HEK293 (cell line): ENCODE data around the gene CD79A.
A peak's percentile ranks its signal among the peaks of the same experiment; 100 is the strongest.

Experiments used
- GFI1B ChIP-seq: fragments of 450-650 bp; formaldehyde crosslinking; IDR thresholded peaks from 2 replicates; pipeline ENCODE4 v1.5.1; 2016; ENCODE audit warnings: missing biosample characterization, missing genetic modification characterization
- GLI2 ChIP-seq: fragments of 450-650 bp; formaldehyde crosslinking; IDR thresholded peaks from 2 replicates; pipeline ENCODE4; 2017; ENCODE audit warnings: missing biosample characterization, missing genetic modification characterization, low read depth, borderline replicate concordance
- KLF10 ChIP-seq: fragments of 450-650 bp; IDR thresholded peaks from 2 replicates; pipeline ENCODE4 v1.5.1; 2018; ENCODE audit warnings: missing biosample characterization, mild to moderate bottlenecking, missing genetic modification characterization
- KLF8 ChIP-seq: fragments of 450-650 bp; formaldehyde crosslinking; IDR thresholded peaks from 2 replicates; pipeline ENCODE4 v1.5.1; 2016; ENCODE audit warnings: missing biosample characterization, missing genetic modification characterization
- PRDM1 ChIP-seq: fragments of 450-650 bp; formaldehyde crosslinking; IDR thresholded peaks from 2 replicates; pipeline ENCODE4; 2016; ENCODE audit warnings: missing biosample characterization, missing genetic modification characterization
- RBAK ChIP-seq: fragments of 450-650 bp; formaldehyde crosslinking; IDR thresholded peaks from 2 replicates; pipeline ENCODE4 v1.5.1; 2016; ENCODE audit warnings: missing biosample characterization, missing genetic modification characterization
- SP2 ChIP-seq: fragments of 450-650 bp; formaldehyde crosslinking; IDR thresholded peaks from 2 replicates; pipeline ENCODE4 v1.5.1; 2016; ENCODE audit warnings: missing biosample characterization, missing genetic modification characterization
- TCF7L2 ChIP-seq: IDR thresholded peaks from 2 replicates; pipeline ENCODE4 v1.6.1; 2011; ENCODE audit warnings: low read depth, mild to moderate bottlenecking, inconsistent platforms, low read length, moderate library complexity, borderline replicate concordance
- ZBTB26 ChIP-seq: fragments of 450-650 bp; formaldehyde crosslinking; optimal IDR thresholded peaks from 2 replicates; pipeline ENCODE3; 2016; ENCODE audit warnings: missing biosample characterization, mild to moderate bottlenecking, missing genetic modification characterization
- ZBTB44 ChIP-seq: fragments of 450-650 bp; IDR thresholded peaks from 2 replicates; pipeline ENCODE4 v1.5.1; 2018; ENCODE audit warnings: missing biosample characterization, mild to moderate bottlenecking, missing genetic modification characterization
- ZFP41 ChIP-seq: fragments of 450-650 bp; formaldehyde crosslinking; IDR thresholded peaks from 2 replicates; pipeline ENCODE4 v1.5.1; 2016; ENCODE audit warnings: missing biosample characterization, missing genetic modification characterization, borderline replicate concordance
- ZNF112 ChIP-seq: fragments of 450-650 bp; formaldehyde crosslinking; IDR thresholded peaks from 2 replicates; pipeline ENCODE4 v1.5.0; 2017; ENCODE audit warnings: missing biosample characterization, missing genetic modification characterization
- ZNF174 ChIP-seq: fragments of 450-650 bp; formaldehyde crosslinking; IDR thresholded peaks from 2 replicates; pipeline ENCODE4 v1.5.0; 2017; ENCODE audit warnings: missing biosample characterization, mild to moderate bottlenecking, missing genetic modification characterization
- ZNF18 ChIP-seq: fragments of 450-650 bp; formaldehyde crosslinking; IDR thresholded peaks from 2 replicates; pipeline ENCODE4 v1.5.1; 2016; ENCODE audit warnings: missing biosample characterization, missing genetic modification characterization
- ZNF221 ChIP-seq: fragments of 450-650 bp; formaldehyde crosslinking; IDR thresholded peaks from 2 replicates; pipeline ENCODE4 v1.5.1; 2017; ENCODE audit warnings: missing biosample characterization, missing genetic modification characterization, borderline replicate concordance
- ZNF266 ChIP-seq: fragments of 450-650 bp; formaldehyde crosslinking; IDR thresholded peaks from 2 replicates; pipeline ENCODE4 v1.5.1; 2016; ENCODE audit warnings: missing biosample characterization, missing genetic modification characterization, low read depth
- ZNF274 ChIP-seq, 2 experiments: fragments of 200-500 bp in 1 of 2; fragments of 450-650 bp in 1 of 2; sonication (Bioruptor generic) in 1 of 2; formaldehyde crosslinking in 1 of 2; IDR thresholded peaks; 2 replicates each; pipeline versions ENCODE4 v1.5.1 to v1.6.1; 2014 to 2016; ENCODE audit warnings: borderline replicate concordance in 1 of 2, inconsistent platforms in 1 of 2, low read length in 1 of 2, missing biosample characterization in 1 of 2, missing genetic modification characterization in 1 of 2
- ZNF311 ChIP-seq: fragments of 450-650 bp; formaldehyde crosslinking; IDR thresholded peaks from 2 replicates; pipeline ENCODE4 v1.5.1; 2017; ENCODE audit warnings: missing biosample characterization, missing genetic modification characterization, borderline replicate concordance
- ZNF335 ChIP-seq: fragments of 450-650 bp; formaldehyde crosslinking; conservative IDR thresholded peaks from 2 replicates; pipeline ENCODE4 v1.5.1; 2016; ENCODE audit warnings: missing biosample characterization, missing genetic modification characterization
- ZNF423 ChIP-seq: fragments of 450-650 bp; formaldehyde crosslinking; IDR thresholded peaks from 2 replicates; pipeline ENCODE4 v1.5.1; 2016; ENCODE audit warnings: missing biosample characterization, missing genetic modification characterization
- ZNF518A ChIP-seq: fragments of 450-650 bp; formaldehyde crosslinking; conservative IDR thresholded peaks from 2 replicates; pipeline ENCODE4 v1.5.1; 2016; ENCODE audit warnings: low read depth, missing biosample characterization, missing genetic modification characterization
- ZNF530 ChIP-seq: fragments of 450-650 bp; formaldehyde crosslinking; IDR thresholded peaks from 2 replicates; pipeline ENCODE4 v1.5.1; 2016; ENCODE audit warnings: low read depth, missing biosample characterization, missing genetic modification characterization
- ZNF544 ChIP-seq: fragments of 450-650 bp; formaldehyde crosslinking; IDR thresholded peaks from 2 replicates; pipeline ENCODE4 v1.5.0; 2017; ENCODE audit warnings: missing biosample characterization, missing genetic modification characterization
- ZNF585B ChIP-seq: fragments of 450-650 bp; formaldehyde crosslinking; IDR thresholded peaks from 2 replicates; pipeline ENCODE4 v1.5.1; 2016; ENCODE audit warnings: missing biosample characterization, missing genetic modification characterization
- ZNF658 ChIP-seq: fragments of 450-650 bp; formaldehyde crosslinking; IDR thresholded peaks from 2 replicates; pipeline ENCODE4; 2016; ENCODE audit warnings: missing biosample characterization, missing genetic modification characterization
- ZNF670 ChIP-seq: fragments of 450-650 bp; formaldehyde crosslinking; IDR thresholded peaks from 2 replicates; pipeline ENCODE4 v1.5.1; 2016; ENCODE audit warnings: missing biosample characterization, missing genetic modification characterization, low read depth
- ZNF776 ChIP-seq: fragments of 450-650 bp; formaldehyde crosslinking; IDR thresholded peaks from 2 replicates; pipeline ENCODE4 v1.5.0; 2017; ENCODE audit warnings: missing biosample characterization, missing genetic modification characterization, borderline replicate concordance
- ZNF777 ChIP-seq: fragments of 450-650 bp; formaldehyde crosslinking; IDR thresholded peaks from 2 replicates; pipeline ENCODE4 v1.5.1; 2017; ENCODE audit warnings: missing biosample characterization, missing genetic modification characterization, borderline replicate concordance
- ZNF792 ChIP-seq: fragments of 450-650 bp; formaldehyde crosslinking; IDR thresholded peaks from 2 replicates; pipeline ENCODE4 v1.5.1; 2016; ENCODE audit warnings: missing biosample characterization, missing genetic modification characterization
- ZNF843 ChIP-seq: fragments of 450-650 bp; formaldehyde crosslinking; IDR thresholded peaks from 2 replicates; pipeline ENCODE4 v1.5.1; 2016; ENCODE audit warnings: missing biosample characterization, missing genetic modification characterization
- ZSCAN16 ChIP-seq: fragments of 450-650 bp; formaldehyde crosslinking; IDR thresholded peaks from 2 replicates; pipeline ENCODE4 v1.5.1; 2016; ENCODE audit warnings: missing biosample characterization, missing genetic modification characterization

CD79A gene

GRCh38 chr19:41928754-41929535, 51.9 kb downstream of the CD79A start (continued):
- no peak for TF ChIP-seq ZNF518A (tag by site-specific recombination)
- TF ChIP-seq GFI1B (tag by site-specific recombination), result peak; percentile 26; the same call in 1 of the 2 replicates
- TF ChIP-seq KLF10 (tag by site-specific recombination), result no peak
- no peak for TF ChIP-seq ZNF658 (tag by site-specific recombination)
- no peak for TF ChIP-seq ZNF670 (tag by site-specific recombination)
- TF ChIP-seq ZNF585B (tag by site-specific recombination), result no peak
- no peak for TF ChIP-seq ZBTB44
- no peak for TF ChIP-seq ZNF544
- TF ChIP-seq ZNF792 (tag by site-specific recombination), result peak; percentile 84; the same call in 1 of the 2 replicates
- TF ChIP-seq GLI2 (tag by site-specific recombination), result no peak
- TF ChIP-seq PRDM1, result no peak
- TF ChIP-seq ZNF843 (tag by site-specific recombination), result peak; percentile 33; the same call in 1 of the 2 replicates
- TF ChIP-seq ZFP41, result no peak
- TF ChIP-seq ZNF530 (tag by site-specific recombination), result no peak
- TF ChIP-seq SP2 (tag by site-specific recombination), result peak; percentile 11; the same call in 1 of the 2 replicates
- TF ChIP-seq ZSCAN16 (tag by site-specific recombination), result no peak
- TF ChIP-seq RBAK (tag by site-specific recombination), result no peak
- 0 out of 2 replicates have a peak, but pooled peaks have one; percentile 26 for TF ChIP-seq ZNF112 (tag by site-specific recombination)
- TF ChIP-seq ZNF777, result peak; percentile 55
- no peak for TF ChIP-seq ZNF221 (tag by site-specific recombination)
- TF ChIP-seq KLF8 (tag by site-specific recombination), result peak; percentile 72
- TF ChIP-seq ZNF335 (tag by site-specific recombination), result peak; percentile 95
- TF ChIP-seq ZNF423 (tag by site-specific recombination), result no peak; the same call in 1 of the 2 replicates
- no peak for TF ChIP-seq ZNF274 (IDR thresholded peaks at IDR 0.05; ENCODE audit: low read length)
- no peak for TF ChIP-seq ZNF274 (tag by site-specific recombination; IDR thresholded peaks at IDR 0.05; ENCODE audit: borderline replicate concordance)
- TF ChIP-seq TCF7L2, result no peak
- peak; percentile 45 for TF ChIP-seq ZBTB26 (tag by site-specific recombination)
- TF ChIP-seq ZNF311 (tag by site-specific recombination), result peak; percentile 71; the same call in 1 of the 2 replicates
- TF ChIP-seq ZNF776 (tag by site-specific recombination), result no peak
- no peak for TF ChIP-seq ZNF174 (tag by site-specific recombination)
- TF ChIP-seq ZNF18, result peak; percentile 76; the same call in 1 of the 2 replicates
- TF ChIP-seq ZNF266 (tag by site-specific recombination), result peak; percentile 49
